GM23248 (cell line): Measurements from ENCODE around the gene RPL22. TPM values are rescaled to one million over a fixed set of nuclear protein-coding genes. Genes with fewer than 3 reads are reported as not detected.

Source experiments
- DNase-seq: peaks from one replicate; pipeline ENCODE4 v3.0.0-alpha.2; 2015
- H2AFZ ChIP-seq: fragments of 200-600 bp; sonication (generic); 2 replicates; pipeline ENCODE4 v1.6.1; 2016; ENCODE audit warnings: antibody characterized with exemption
- H3F3A ChIP-seq: fragments of 200-600 bp; sonication (generic); 2 replicates; pipeline ENCODE4 v1.6.1; 2016; ENCODE audit warnings: mild to moderate bottlenecking, antibody characterized with exemption, mixed run types; ENCODE audit not compliant: insufficient read depth
- H3K27ac ChIP-seq: fragments of 200-600 bp; sonication (generic); 2 replicates; pipeline ENCODE4 v1.5.1; 2016; ENCODE audit warnings: mild to moderate bottlenecking
- H3K27me3 ChIP-seq: fragments of 200-600 bp; sonication (generic); replicated peaks from 2 replicates; pipeline ENCODE4 v1.6.1; 2016; ENCODE audit warnings: mild to moderate bottlenecking; ENCODE audit not compliant: insufficient read depth
- H3K36me3 ChIP-seq: fragments of 200-600 bp; sonication (generic); 2 replicates; pipeline ENCODE4 v1.6.1; 2016; ENCODE audit warnings: low read depth, mild to moderate bottlenecking
- H3K4me1 ChIP-seq: fragments of 200-600 bp; sonication (generic); 2 replicates; pipeline ENCODE4 v1.6.1; 2016; ENCODE audit warnings: mild to moderate bottlenecking; ENCODE audit not compliant: insufficient read depth
- H3K4me2 ChIP-seq: fragments of 200-600 bp; sonication (generic); one replicate; pipeline ENCODE4 v1.6.1; 2016; ENCODE audit warnings: mild to moderate bottlenecking; ENCODE audit not compliant: unreplicated experiment
- H3K4me3 ChIP-seq: fragments of 200-600 bp; sonication (generic); 2 replicates; pipeline ENCODE4 v1.5.1; 2016; ENCODE audit warnings: mild to moderate bottlenecking
- H3K79me2 ChIP-seq: fragments of 200-600 bp; sonication (generic); 2 replicates; pipeline ENCODE4 v1.6.1; 2016; ENCODE audit warnings: mild to moderate bottlenecking; ENCODE audit not compliant: insufficient read depth
- H3K9ac ChIP-seq: fragments of 200-600 bp; sonication (generic); 2 replicates; pipeline ENCODE4 v1.6.1; 2016; ENCODE audit warnings: mild to moderate bottlenecking
- H3K9me2 ChIP-seq: fragments of 200-600 bp; sonication (generic); 2 replicates; pipeline ENCODE4 v1.6.1; 2016; ENCODE audit warnings: mixed run types, mild to moderate bottlenecking, moderate library complexity; ENCODE audit not compliant: insufficient read depth
- H3K9me3 ChIP-seq: fragments of 200-600 bp; sonication (generic); one replicate; pipeline ENCODE4 v1.6.1; 2017; ENCODE audit warnings: low read depth
- H4K20me1 ChIP-seq: fragments of 200-600 bp; sonication (generic); 2 replicates; pipeline ENCODE4 v1.6.0; 2016; ENCODE audit not compliant: insufficient read depth
- EZH2 ChIP-seq: fragments of 200-600 bp; sonication (generic); IDR thresholded peaks from 2 replicates; pipeline ENCODE4 v1.6.1; 2018; ENCODE audit warnings: antibody characterized with exemption, mild to moderate bottlenecking; ENCODE audit not compliant: insufficient read depth, poor library complexity, severe bottlenecking
- EZH2phosphoT487 ChIP-seq: fragments of 200-600 bp; sonication (generic); IDR thresholded peaks from 2 replicates; pipeline ENCODE4 v1.6.1; 2018; ENCODE audit warnings: antibody characterized with exemption, moderate library complexity, mild to moderate bottlenecking, low read depth; ENCODE audit not compliant: insufficient read depth
- WGBS, 2 experiments: methylation state at CpG; one replicate each; pipeline ENCODE4 v1.1.6; 2015 to 2017; ENCODE audit warnings: low lambda C conversion rate in 2 of 2, low coverage in 1 of 2; ENCODE audit errors: missing lambda C conversion rate in 2 of 2; 5-methylcytosine and 5-hydroxymethylcytosine counted together
- in situ Hi-C: fragments of 300-500 bp; cut with MboI; formaldehyde crosslinking; loops from 2 replicates; pipeline ENCODE4 v1.15.0; 2020
- polyA plus RNA-seq: library from polyadenylated mRNA; unstranded; fragments of >200 nt; fragmentation: Nextera tagmentation; extraction: Ambion mirVana; gene quantifications from 2 replicates; pipeline ENCODE4 v1.2.1, GENCODE V29; 2016
- total RNA-seq: library from RNA; depleted of rRNA; stranded (reverse); fragments of >200 nt; shearing (Covaris generic); gene quantifications from 2 replicates; pipeline ENCODE4 v1.2.3, GENCODE V29; 2014

Gene RPL22
- total and polyA plus RNA-seq, 2 experiments from 2014 or later = 127 to 137 TPM

GRCh38 chr1:6158181-6158580, 41.2 kb downstream of the RPL22 start:
- H2AFZ ChIP-seq = no peak overlapping the region
- peaks cover 14% of the 10 kb centered on the region for H3K27me3 ChIP-seq
- no peaks in the 10 kb centered on the region for H3K4me1 ChIP-seq
- no peaks in the 10 kb centered on the region for H3K9me3 ChIP-seq
- H3K36me3 ChIP-seq = no peaks in the 10 kb centered on the region
- TF ChIP-seq EZH2phosphoT487 = no peak
- TF ChIP-seq EZH2 = no peak
- H4K20me1 ChIP-seq = no peaks in the 10 kb centered on the region
- H3K9ac ChIP-seq = no peak overlapping the region
- in situ Hi-C loops = no loop called here
- no peak overlapping the region for H3K27ac ChIP-seq
- no peak overlapping the region for H3K4me3 ChIP-seq
- no peak for DNase-seq
- no peaks in the 10 kb centered on the region for H3K79me2 ChIP-seq
- H3K4me2 ChIP-seq = no peak overlapping the region
- WGBS, 2 experiments = 83 to 85% methylated on average over 8 of the region's 8 CpGs
- no peaks in the 10 kb centered on the region for H3F3A ChIP-seq
- no peaks in the 10 kb centered on the region for H3K9me2 ChIP-seq

- Histone ChIP-seq H3K36me3 (no peaks in the 10 kb centered on the region), H3K9ac (no peak overlapping the region), H3K27ac (no peak overlapping the region), H3K27me3 (peaks cover 14% of the 10 kb centered on the region), H3F3A (no peaks in the 10 kb centered on the region), H3K4me2 (no peak overlapping the region), H3K9me3 (no peaks in the 10 kb centered on the region), H4K20me1 (no peaks in the 10 kb centered on the region), H3K9me2 (no peaks in the 10 kb centered on the region), H3K79me2 (no peaks in the 10 kb centered on the region), H3K4me3 (no peak overlapping the region), H3K4me1 (no peaks in the 10 kb centered on the region), H2AFZ (no peak overlapping the region)
- WGBS, 2 experiments = 47 to 49% methylated on average over 15 of the region's 15 CpGs
- peak; percentile 47 for DNase-seq
- in situ Hi-C loops = no loop called here
- no peak for TF ChIP-seq EZH2
- TF ChIP-seq EZH2phosphoT487 = no peak
These were observed 41.7 kb downstream of the RPL22 start for GRCh38 chr1:6157528-6158174.

GRCh38 chr1:6157132-6157527, 42.3 kb downstream of the RPL22 start:
- Histone ChIP-seq H3K36me3 (no peaks in the 10 kb centered on the region), H3F3A (no peaks in the 10 kb centered on the region), H3K4me3 (no peak overlapping the region), H3K9me2 (no peaks in the 10 kb centered on the region), H3K4me1 (no peaks in the 10 kb centered on the region), H3K4me2 (no peak overlapping the region), H3K9me3 (no peaks in the 10 kb centered on the region), H3K27ac (no peak overlapping the region), H2AFZ (no peak overlapping the region), H3K9ac (no peak overlapping the region), H4K20me1 (no peaks in the 10 kb centered on the region), H3K79me2 (no peaks in the 10 kb centered on the region), H3K27me3 (peaks cover 14% of the 10 kb centered on the region)
- WGBS, 2 experiments = 45 to 57% methylated on average over 2 of the region's 2 CpGs
- in situ Hi-C loops = no loop called here
- TF ChIP-seq EZH2 = no peak
- no peak for TF ChIP-seq EZH2phosphoT487
- no peak for DNase-seq

GRCh38 chr1:6154525-6155319, 44.7 kb downstream of the RPL22 start:
- no peak for DNase-seq
- Histone ChIP-seq H3K27ac (no peak overlapping the region), H3K79me2 (no peaks in the 10 kb centered on the region), H3K9me2 (no peaks in the 10 kb centered on the region), H3K9me3 (no peaks in the 10 kb centered on the region), H3K4me2 (no peak overlapping the region), H3K9ac (no peak overlapping the region), H3K27me3 (peaks cover 7% of the 10 kb centered on the region; the same call in 1 of the 2 replicates), H3K4me3 (no peak overlapping the region), H3K36me3 (no peaks in the 10 kb centered on the region), H3F3A (no peaks in the 10 kb centered on the region), H2AFZ (no peak overlapping the region), H4K20me1 (no peaks in the 10 kb centered on the region), H3K4me1 (no peaks in the 10 kb centered on the region)
- 68 to 78% methylated on average over 21 to 26 of the region's 26 CpGs for WGBS, 2 experiments
- in situ Hi-C loops = no loop called here
- no peak for TF ChIP-seq EZH2phosphoT487
- TF ChIP-seq EZH2 = no peak
